A549 (cell line): ENCODE results near the gene OPCML.

ENCODE experiments used
- CBX2 ChIP-seq: fragments of 200-600 bp; sonication (generic); IDR thresholded peaks from 2 replicates; pipeline ENCODE4 v1.6.1; 2016; ENCODE audit warnings: low read depth, mild to moderate bottlenecking, borderline replicate concordance
- CBX8 ChIP-seq: fragments of 200-600 bp; sonication (generic); IDR thresholded peaks from 2 replicates; pipeline ENCODE4 v1.6.1; 2016
- MAZ ChIP-seq: fragments of 150-350 bp; IDR thresholded peaks from 2 replicates; pipeline ENCODE4 v1.6.1; 2014; ENCODE audit warnings: antibody characterized with exemption, low read depth, low read length, borderline replicate concordance
- NFE2L2 ChIP-seq: fragments of 150-350 bp; conservative IDR thresholded peaks from 2 replicates; pipeline ENCODE4 v1.6.1; 2014; ENCODE audit warnings: low read length

DNA sequence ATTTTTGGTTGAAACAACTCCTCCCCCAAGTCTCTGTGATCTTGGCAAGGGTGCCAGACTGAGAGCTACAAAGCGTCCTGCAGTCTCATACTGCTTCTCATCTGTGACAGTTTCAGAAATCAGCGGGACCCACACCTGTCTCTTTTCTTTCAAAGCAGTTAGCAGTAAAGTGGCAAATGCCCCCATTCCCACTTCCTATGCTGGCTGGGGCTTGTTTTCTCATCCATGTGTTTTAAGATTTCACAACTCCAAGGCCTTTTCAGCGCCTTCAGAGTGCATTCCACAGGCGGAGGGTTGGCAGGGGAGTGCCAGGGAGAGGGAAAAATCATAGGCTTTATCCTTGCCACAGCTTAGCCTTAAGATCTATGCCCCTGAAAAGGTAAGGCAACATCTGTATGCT lies 493.5 kb downstream of the OPCML start:
- TF ChIP-seq NFE2L2 (no peak), CBX2 (no peak), CBX8 (no peak), MAZ (no peak)
